B cell (primary cell): Measurements from ENCODE around the gene IMP3.

Experiments used
- CTCF ChIP-seq: fragments of 200-600 bp; IDR thresholded peaks from one replicate; pipeline ENCODE4 v1.8.0; 2022; ENCODE audit warnings: antibody characterized with exemption, mild to moderate bottlenecking
- EZH2 ChIP-seq: IDR thresholded peaks from 2 replicates; pipeline ENCODE4 v1.6.1; 2012; ENCODE audit warnings: borderline replicate concordance, low read depth, mild to moderate bottlenecking, moderate library complexity, low read length; ENCODE audit not compliant: insufficient read depth, poor library complexity, severe bottlenecking

GRCh38 chr15:75662823-75663519 lies 22.9 kb upstream of the IMP3 start:
- no peak for TF ChIP-seq CTCF
- no peak for TF ChIP-seq EZH2
